ENCODE measurements around the gene OR56A1. TPM values are rescaled to one million over a fixed set of nuclear protein-coding genes. Genes with fewer than 3 reads are reported as not detected.

Gene OR56A1
- total RNA-seq (2016; rRNA removed; fragmentation: Illumina TruSeq; extraction: Trizol) (not detected in 2 replicates), polyA plus RNA-seq (2011; rRNA removed) (not detected in 2 replicates), polyA minus RNA-seq (2011; rRNA and poly(A)+ RNA removed; ENCODE audit: low replicate concordance) (not detected in 2 replicates), Bru-seq, nascent RNA (percentile 6 among the genes with signal in this experiment), BruChase-seq, experiment 1, labeled RNA remaining after a 6-hour chase (percentile 13 among the genes with signal in this experiment), BruChase-seq, experiment 2, labeled RNA remaining after a 2-hour chase (percentile 20 among the genes with signal in this experiment)
- total RNA-seq (2016; cell fraction: cytosol; rRNA removed; fragmentation: Illumina TruSeq; extraction: Trizol; ENCODE audit: low read depth), result not detected in 2 replicates
- total RNA-seq (2016; cell fraction: insoluble cytoplasmic fraction; rRNA removed; fragmentation: Illumina TruSeq; extraction: Trizol), result not detected in 2 replicates
- total RNA-seq (2016; cell fraction: membrane; rRNA removed; fragmentation: Illumina TruSeq; extraction: Trizol), result not detected in 2 replicates
- total RNA-seq (2016; cell fraction: nucleus; rRNA removed; fragmentation: Illumina TruSeq; extraction: Trizol), result 0.03 TPM in 1 of 2 replicates, not detected in the other
- not detected in 2 replicates for polyA plus RNA-seq (2011; cell fraction: cytosol; rRNA removed)
- not detected in 2 replicates for polyA plus RNA-seq (2011; cell fraction: nucleus; rRNA removed)
- not detected in 2 replicates for polyA plus RNA-seq (2012)
- not detected in 2 replicates for polyA plus RNA-seq (2016; cell fraction: cytosol; fragmentation: Illumina TruSeq; extraction: Trizol; ENCODE audit: low read depth)
- not detected in 2 replicates for polyA plus RNA-seq (2016; cell fraction: insoluble cytoplasmic fraction; fragmentation: Illumina TruSeq; extraction: Trizol; ENCODE audit: low read depth)
- polyA plus RNA-seq (2016; cell fraction: membrane; fragmentation: Illumina TruSeq; extraction: Trizol; ENCODE audit: low read depth), result not detected in 2 replicates
- polyA plus RNA-seq (2016; cell fraction: nucleus; fragmentation: Illumina TruSeq; extraction: Trizol; ENCODE audit: insufficient read depth, low read depth), result not detected in 2 replicates
- not detected in 2 replicates for polyA minus RNA-seq (2011; cell fraction: cytosol; rRNA and poly(A)+ RNA removed)
- 0.13 and 0.25 TPM in 2 replicates for polyA minus RNA-seq (2011; cell fraction: nucleus; rRNA and poly(A)+ RNA removed)
- long read RNA-seq, experiment 1, result 0 reads
- long read RNA-seq, experiment 2, result 0 reads

- intact Hi-C loops (cut with micrococcal nuclease; ENCODE audit: unreplicated experiment) (no loop called here), in situ Hi-C loops (cut with HindIII; ENCODE audit: extremely low pct_ligation_motif_present, low pct_unique_long_range_greater_than_20kb) (no loop called here)
- H2AFZ ChIP-seq (ENCODE audit: low read length), result no peak within 1 kb of the TSS
- TF ChIP-seq ZNF558 (CRISPR knock-in tag; IDR thresholded peaks at IDR 0.05; ENCODE audit: borderline replicate concordance) (no peak), NFYB (CRISPR knock-in tag; IDR thresholded peaks at IDR 0.05) (no peak), FUBP1 (CRISPR knock-in tag; IDR thresholded peaks at IDR 0.05; ENCODE audit: borderline replicate concordance) (no peak), ZNF839 (CRISPR knock-in tag; IDR thresholded peaks at IDR 0.05; ENCODE audit: borderline replicate concordance) (no peak), ASH2L (IDR thresholded peaks at IDR 0.05; ENCODE audit: insufficient read length, low read depth, low read length) (no peak), LBX2 (CRISPR knock-in tag; IDR thresholded peaks at IDR 0.05; ENCODE audit: borderline replicate concordance) (no peak), ATF3 (CRISPR knock-in tag; IDR thresholded peaks at IDR 0.05) (no peak), NCOA1 (CRISPR knock-in tag; IDR thresholded peaks at IDR 0.05) (no peak), ZBTB3 (CRISPR knock-in tag; IDR thresholded peaks at IDR 0.05; ENCODE audit: borderline replicate concordance, low read depth) (no peak), ZNF530 (CRISPR knock-in tag; IDR thresholded peaks at IDR 0.05; ENCODE audit: low read depth) (no peak), NKX3-1 (CRISPR knock-in tag; IDR thresholded peaks at IDR 0.05) (no peak)
- no peak within 1 kb of the TSS for H3K4me3 ChIP-seq (replicated peaks in 1 of 3; ENCODE audit: insufficient read depth in 1 of 3, low read depth in 2 of 3, low read length in 3 of 3)
- POLR2A ChIA-PET, result no interaction called here
- WGBS (ENCODE audit: low lambda C conversion rate), result 16% methylated on average over 1 of the region's 1 CpG
- no peak within 1 kb of the TSS for H3K4me2 ChIP-seq (ENCODE audit: low read depth, low read length)
- no peaks in the 10 kb centered on the region for H3K9me3 ChIP-seq (ENCODE audit: low read length)
- DNase-seq (ENCODE audit: low spot score), result no peak
- CTCF ChIA-PET (ENCODE audit: low intra/inter-chr PET ratio, low total read pairs), result no interaction called here
- H3K79me2 ChIP-seq (ENCODE audit: insufficient read depth, low read length), result no peaks in the 10 kb centered on the region
- no peaks in the 10 kb centered on the region for H3K4me1 ChIP-seq (ENCODE audit: insufficient read depth, low read length)
- FAIRE-seq, result no peak
- no TSS peak for BruUV-seq (replicated peaks)
- H4K20me1 ChIP-seq (ENCODE audit: insufficient read depth, low read length), result no peaks in the 10 kb centered on the region
- no peak within 1 kb of the TSS for H3K27ac ChIP-seq (ENCODE audit: extremely low read length, insufficient read depth, low read length)
- no peak within 1 kb of the TSS for H3K9ac ChIP-seq (ENCODE audit: insufficient read depth, low read depth, low read length)
- no peaks in the 10 kb centered on the region for H3K36me3 ChIP-seq (replicated peaks in 1 of 2; ENCODE audit: control insufficient read depth in 1 of 2, insufficient read depth in 2 of 2, low read length in 2 of 2)
- H3K27me3 ChIP-seq (ENCODE audit: control insufficient read depth in 1 of 2, insufficient read depth in 2 of 2, low read length in 2 of 2), result no peaks in the 10 kb centered on the region; a peak in 1 of 5 replicates
- ATAC-seq, result no peak
These were observed at the start of gene OR56A1 for GRCh38 chr11:6030708-6031405. Gene OR56A1 (minus strand): TSS chr11:6030758. CDS start chr11:6027692, 3,066 bp downstream.

All from HepG2 (cell line).